GM12878 (cell line): ENCODE measurements around the gene TAC3.

Experiments
- EGR1 ChIP-seq, 2 experiments: IDR thresholded peaks; 1 replicate in 1 of 2; 2 replicates in 1 of 2; pipeline ENCODE4 v1.6.1; 2011 to 2012; ENCODE audit warnings: low read depth in 2 of 2, low read length in 2 of 2, borderline replicate concordance in 1 of 2, mild to moderate bottlenecking in 1 of 2, moderate library complexity in 1 of 2
- ETV6 ChIP-seq, 2 experiments: fragments of 450-650 bp in 1 of 2; IDR thresholded peaks in 1 of 2; conservative IDR thresholded peaks in 1 of 2; 2 replicates each; pipeline ENCODE4 v1.6.1; 2014; ENCODE audit warnings: antibody characterized with exemption in 1 of 2, borderline replicate concordance in 1 of 2, low read depth in 1 of 2, mild to moderate bottlenecking in 1 of 2, moderate library complexity in 1 of 2
- NKRF ChIP-seq: fragments of 450-650 bp; conservative IDR thresholded peaks from 2 replicates; pipeline ENCODE4 v1.6.1; 2017; ENCODE audit warnings: mild to moderate bottlenecking, moderate library complexity
- POLR2AphosphoS5 ChIP-seq: IDR thresholded peaks from 2 replicates; pipeline ENCODE4 v1.6.1; 2011; ENCODE audit warnings: mild to moderate bottlenecking, low read length, inconsistent platforms
- RELA ChIP-seq: fragments of 450-650 bp; IDR thresholded peaks from 2 replicates; pipeline ENCODE4 v1.8.0; 2014; ENCODE audit warnings: borderline replicate concordance; ENCODE audit not compliant: partially characterized antibody

GRCh38 chr12:57016348-57016747, at the start of gene TAC3:
- TF ChIP-seq NKRF (no peak), POLR2AphosphoS5 (no peak), RELA (no peak), ETV6 (conservative IDR thresholded peaks at IDR 0.05 in 1 of 2, IDR thresholded peaks at IDR 0.05 in 1 of 2; ENCODE audit: borderline replicate concordance in 1 of 2, low read depth in 1 of 2) (no peak), EGR1 (IDR thresholded peaks at IDR 0.05; ENCODE audit: borderline replicate concordance in 1 of 2, low read depth in 2 of 2, low read length in 2 of 2) (no peak)
